KOPT-K1 (cell line): ENCODE measurements around the gene EIF4B.

Experiments used
- H3K27ac ChIP-seq: fragments of 200-600 bp; sonication (generic); 2 replicates; pipeline ENCODE4 v1.5.1; 2016; ENCODE audit warnings: antibody characterized with exemption, mild to moderate bottlenecking, low read depth, low read length; ENCODE audit not compliant: poor library complexity, severe bottlenecking
- H3K36me3 ChIP-seq: fragments of 200-600 bp; sonication (generic); 2 replicates; pipeline ENCODE4 v1.5.1; 2017; ENCODE audit warnings: antibody characterized with exemption, mild to moderate bottlenecking, low read length, moderate library complexity; ENCODE audit not compliant: insufficient read depth
- H3K9me3 ChIP-seq: fragments of 200-600 bp; sonication (generic); 2 replicates; pipeline ENCODE4 v1.5.1; 2017; ENCODE audit warnings: antibody characterized with exemption, low read length, mild to moderate bottlenecking; ENCODE audit not compliant: insufficient read depth, poor library complexity, severe bottlenecking

Gene EIF4B

DNA sequence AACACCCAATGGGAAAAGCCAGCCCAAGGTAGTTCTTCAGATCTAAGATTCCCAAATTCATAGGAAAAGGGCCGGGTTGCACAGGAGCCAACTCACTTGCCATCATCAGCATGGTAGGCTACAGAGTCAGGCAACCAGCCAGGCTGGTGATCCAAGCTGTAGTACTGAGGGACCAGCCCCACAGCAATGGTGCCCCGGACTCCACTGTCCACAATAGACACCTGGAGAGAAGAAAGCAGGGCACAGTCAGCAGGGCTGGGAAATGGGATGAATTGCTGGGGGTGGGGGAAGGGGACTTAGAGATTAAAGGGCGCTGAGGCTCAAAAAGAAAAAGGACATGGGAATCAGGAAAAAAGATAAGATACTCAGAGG lies 68.7 kb downstream of the EIF4B start:
- H3K27ac ChIP-seq, result no peak overlapping the region
- H3K9me3 ChIP-seq, result no peaks in the 10 kb centered on the region
- H3K36me3 ChIP-seq, result peaks cover 21% of the 10 kb centered on the region; the same call in 1 of the 2 replicates

DNA sequence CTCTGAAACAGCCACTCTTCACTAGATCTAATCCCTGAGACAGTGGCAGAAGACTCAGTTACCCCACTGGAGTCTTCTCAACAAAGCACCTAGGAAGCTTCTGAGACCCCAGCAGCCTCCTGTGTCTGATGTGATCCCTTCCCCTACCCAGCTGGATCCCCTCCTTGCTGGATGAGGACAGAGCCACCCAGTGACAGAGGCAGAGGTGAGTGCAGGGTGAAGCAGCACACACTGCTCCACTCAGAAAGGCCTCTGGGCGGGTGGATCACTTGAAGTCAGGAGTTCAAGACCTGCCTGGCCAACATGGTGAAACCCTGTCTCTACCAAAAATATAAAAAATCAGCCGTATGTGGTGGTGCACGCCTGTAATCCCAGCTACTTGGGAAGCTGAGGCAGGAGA lies 70.2 kb downstream of the EIF4B start:
- Histone ChIP-seq H3K27ac (no peak overlapping the region), H3K36me3 (peaks cover 21% of the 10 kb centered on the region; the same call in 1 of the 2 replicates), H3K9me3 (no peaks in the 10 kb centered on the region)

DNA sequence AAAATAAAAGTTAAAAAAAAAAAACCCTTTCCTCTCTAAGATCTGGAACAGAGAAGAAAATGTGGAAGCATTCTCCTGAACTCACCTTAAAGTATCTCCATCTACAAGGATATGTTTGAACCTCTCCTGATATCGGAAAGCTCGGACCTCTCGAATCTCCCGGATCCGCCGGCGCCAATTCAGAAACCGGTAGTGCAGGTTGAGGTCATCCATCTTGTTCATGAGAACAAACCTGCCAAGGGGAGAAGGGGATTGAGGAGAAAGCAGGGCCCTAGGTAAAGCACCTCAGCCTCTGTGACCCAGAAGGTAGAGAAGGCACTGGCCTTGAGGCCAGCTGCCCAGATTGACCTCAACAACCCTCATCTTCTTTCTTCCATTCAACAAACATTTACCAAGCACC lies 70.8 kb downstream of the EIF4B start:
- Histone ChIP-seq H3K36me3 (peaks cover 21% of the 10 kb centered on the region; the same call in 1 of the 2 replicates), H3K9me3 (no peaks in the 10 kb centered on the region), H3K27ac (no peak overlapping the region)

DNA sequence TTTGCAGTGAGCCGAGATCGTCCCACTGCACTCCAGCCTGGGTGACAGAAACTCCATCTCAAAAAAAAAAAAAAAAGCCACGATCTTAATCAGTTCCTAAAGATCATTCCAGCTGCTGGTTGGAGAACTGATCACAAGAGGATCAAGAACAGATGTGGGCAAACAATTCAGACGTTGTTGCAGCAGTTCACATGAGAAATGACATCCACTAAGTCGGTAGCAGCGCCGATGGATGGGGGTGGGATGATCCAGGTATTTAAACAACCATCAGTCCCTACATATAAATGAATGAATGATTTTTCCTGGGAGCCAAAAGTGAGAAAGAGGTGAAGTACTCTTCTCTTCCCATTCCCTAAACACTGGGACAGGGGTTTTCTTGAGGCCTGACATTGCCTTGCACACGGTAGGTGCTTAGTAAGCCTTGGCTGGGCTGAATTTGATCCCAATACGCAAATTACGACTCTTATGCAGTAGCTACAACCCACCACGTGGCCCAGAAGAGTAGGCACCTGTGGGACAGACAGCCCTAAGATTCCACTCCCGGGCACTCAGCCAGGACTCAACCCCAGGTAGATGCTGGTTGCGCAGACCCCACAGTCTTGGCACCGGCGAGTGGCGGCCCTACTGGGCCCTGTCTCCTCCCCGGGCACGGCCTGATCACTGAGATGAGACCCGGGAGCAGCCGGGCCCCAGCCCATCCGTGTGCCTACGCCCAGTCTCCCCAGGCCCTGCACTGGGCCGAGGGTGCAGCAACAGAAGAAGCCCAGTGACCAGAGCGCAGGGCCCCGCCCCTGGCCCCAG lies 72.4 kb downstream of the EIF4B start:
- H3K9me3 ChIP-seq, result no peaks in the 10 kb centered on the region
- peak overlapping the region; percentile 88 for H3K27ac ChIP-seq
- H3K36me3 ChIP-seq, result peaks cover 13% of the 10 kb centered on the region; the same call in 1 of the 2 replicates

DNA sequence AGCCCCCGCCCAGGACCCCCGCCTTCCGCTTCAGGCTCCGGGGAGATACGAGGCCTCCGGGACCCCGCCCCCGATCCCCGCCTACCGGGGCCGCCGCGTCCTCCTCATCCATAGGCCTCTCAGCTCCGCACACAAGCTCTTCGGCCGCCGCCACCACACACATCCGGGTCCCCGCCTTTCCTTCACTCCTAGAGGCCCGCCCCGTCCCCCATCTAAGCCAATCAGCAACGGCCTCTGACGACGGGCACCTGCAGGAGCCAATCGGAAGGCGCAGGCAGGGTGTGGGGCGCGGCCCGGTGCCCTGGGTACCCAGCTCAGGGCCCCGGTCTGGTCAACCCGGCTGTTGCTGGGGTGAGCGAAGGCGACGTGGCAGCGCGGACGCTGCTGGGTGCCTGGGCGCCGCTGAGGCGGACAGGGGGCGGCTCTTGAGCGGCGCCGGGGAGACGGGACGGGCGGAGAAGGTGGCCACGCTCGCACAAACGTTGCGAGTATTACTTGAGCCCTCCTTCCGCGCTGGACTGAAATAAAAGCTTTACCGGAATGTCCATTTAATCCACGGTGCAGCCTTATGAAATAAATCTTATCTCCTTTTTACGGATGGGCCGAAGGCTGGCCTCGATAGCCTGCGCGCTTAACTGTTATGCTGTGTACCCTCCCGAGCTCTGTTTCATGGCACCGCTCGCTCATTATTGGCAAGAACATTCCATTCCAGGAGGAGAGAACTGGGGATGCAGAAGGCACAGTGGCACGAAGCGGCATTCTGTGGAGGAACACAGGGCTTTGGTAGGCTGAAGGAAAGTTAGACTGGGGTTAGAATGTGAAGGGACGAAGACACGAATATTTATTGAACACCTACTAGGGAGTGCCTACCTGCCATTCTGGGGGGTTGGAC lies 73.2 kb downstream of the EIF4B start, which contains the start of gene SPRYD3:
TSS of gene SPRYD3 (minus strand) at position 165 of the 892 bp plus-strand sequence. CDS start at position 108, 57 bp downstream.
- peak within 1 kb of the TSS; percentile 88 for H3K27ac ChIP-seq
- peaks cover 4% of the 10 kb centered on the region for H3K9me3 ChIP-seq
- peaks cover 7% of the 10 kb centered on the region; the same call in 1 of the 2 replicates for H3K36me3 ChIP-seq

DNA sequence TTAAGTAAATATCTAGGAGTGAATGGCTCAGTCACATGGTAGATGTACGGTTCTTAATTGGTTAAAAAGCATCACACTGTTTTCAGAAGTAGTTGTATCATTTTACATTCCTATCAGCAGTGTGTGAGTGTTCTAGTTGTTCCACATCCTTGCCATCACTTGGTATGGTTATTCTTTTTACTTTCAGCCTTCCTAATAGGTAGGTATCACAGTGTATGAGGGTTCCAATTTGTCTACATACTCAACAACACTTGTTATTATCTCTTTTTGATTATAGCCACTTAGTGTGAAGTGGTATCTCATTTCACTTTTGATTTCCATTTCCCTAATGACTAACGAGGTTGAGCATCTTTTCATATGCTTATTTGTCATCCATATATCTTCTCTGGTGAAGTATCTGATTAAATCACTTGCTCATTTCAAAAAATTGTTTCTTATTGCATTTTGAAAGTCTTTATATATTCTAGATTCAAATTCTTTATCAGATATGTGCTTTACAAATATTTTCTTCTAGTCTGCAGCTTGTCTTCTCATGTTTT lies 76.5 kb downstream of the EIF4B start:
- Histone ChIP-seq H3K36me3 (no peaks in the 10 kb centered on the region), H3K9me3 (peaks cover 6% of the 10 kb centered on the region), H3K27ac (no peak overlapping the region)

DNA sequence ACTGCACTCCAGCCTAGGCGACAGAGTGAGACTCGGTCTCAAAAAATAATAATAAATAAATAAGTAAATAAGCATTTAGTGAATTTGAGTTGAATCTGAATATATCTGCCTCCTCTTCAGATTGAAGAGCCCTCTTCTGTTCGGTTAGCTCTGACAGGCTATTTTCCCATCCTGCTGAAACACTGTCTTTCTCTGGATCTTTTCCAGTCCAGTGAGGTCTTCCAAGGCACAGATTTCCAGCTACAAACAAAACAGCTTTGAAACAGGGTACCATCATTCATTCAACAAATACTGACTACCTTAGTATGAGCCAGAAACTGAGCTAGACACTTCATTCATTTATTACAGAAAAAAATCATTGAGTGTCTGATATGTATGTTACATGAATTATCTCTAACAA lies 80.1 kb downstream of the EIF4B start:
- H3K36me3 ChIP-seq, result no peaks in the 10 kb centered on the region
- H3K27ac ChIP-seq, result no peak overlapping the region
- H3K9me3 ChIP-seq, result peaks cover 6% of the 10 kb centered on the region

DNA sequence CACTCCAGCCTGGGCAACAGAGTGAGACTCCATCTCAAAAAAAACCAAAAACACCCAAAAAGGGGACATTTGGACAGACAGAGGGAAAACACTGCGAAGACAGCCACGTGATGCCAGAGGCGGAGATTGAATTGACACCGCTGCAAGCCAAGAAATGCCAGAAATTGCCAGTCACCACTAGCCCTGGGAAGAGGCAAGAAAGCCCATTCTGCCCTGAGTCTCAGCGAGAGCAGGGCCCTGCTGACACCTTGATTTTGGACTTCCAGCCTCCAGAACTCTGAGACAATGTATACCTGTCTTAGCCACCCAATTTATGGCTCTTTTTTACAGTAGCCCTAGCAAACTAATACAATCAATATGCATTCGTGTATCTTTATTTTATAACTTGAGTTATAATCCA lies 83.8 kb downstream of the EIF4B start:
- Histone ChIP-seq H3K36me3 (no peaks in the 10 kb centered on the region), H3K9me3 (no peaks in the 10 kb centered on the region), H3K27ac (no peak overlapping the region)

DNA sequence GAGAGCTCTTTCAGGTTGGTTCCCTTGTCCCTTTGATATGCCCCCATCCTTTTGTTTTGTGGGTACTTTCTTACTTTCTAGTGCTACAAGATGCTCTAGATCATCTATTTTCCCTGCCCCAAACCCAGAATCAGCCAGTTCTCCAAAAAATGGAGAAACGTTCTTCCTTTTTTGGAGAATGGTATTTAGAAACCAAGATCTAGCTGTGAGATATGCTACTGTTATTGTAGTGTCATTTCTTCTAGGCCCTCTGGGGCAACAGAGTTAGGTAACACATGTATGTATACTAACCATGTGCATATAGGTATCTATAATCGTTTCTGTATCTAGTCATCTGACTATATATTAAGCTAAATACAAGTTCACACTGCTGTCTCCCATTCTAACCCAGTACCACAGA lies 84.3 kb downstream of the EIF4B start:
- Histone ChIP-seq H3K36me3 (no peaks in the 10 kb centered on the region), H3K27ac (no peak overlapping the region), H3K9me3 (no peaks in the 10 kb centered on the region)

DNA sequence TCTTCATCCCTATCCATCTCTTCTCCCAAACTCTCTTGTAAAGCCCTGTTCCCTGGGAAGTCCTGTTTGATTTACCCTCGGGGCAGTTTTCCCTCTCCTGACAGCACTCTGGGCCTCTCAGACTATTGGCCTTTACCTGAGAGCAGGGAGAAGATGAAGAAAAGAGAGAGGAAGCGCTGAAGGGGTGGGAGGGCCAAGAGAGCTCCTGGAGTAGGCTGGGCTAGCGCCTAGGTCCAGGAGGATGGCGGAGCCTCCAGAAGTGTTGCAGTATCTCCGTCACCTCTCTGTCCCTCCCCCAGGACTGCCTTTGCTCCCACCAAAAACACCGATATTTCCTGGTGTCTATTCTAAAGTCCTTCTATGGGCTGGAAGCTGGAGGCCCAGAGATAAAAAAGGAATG lies 85.5 kb downstream of the EIF4B start:
- Histone ChIP-seq H3K27ac (no peak overlapping the region), H3K9me3 (no peaks in the 10 kb centered on the region), H3K36me3 (no peaks in the 10 kb centered on the region)
